DOHH2 (cell line): ENCODE measurements around the gene MSRB3.

Source experiments
- H3F3A ChIP-seq: fragments of 200-600 bp; sonication (generic), shearing (Covaris generic); 2 replicates; pipeline ENCODE4 v1.6.0; 2016; ENCODE audit warnings: antibody characterized with exemption, mild to moderate bottlenecking; ENCODE audit not compliant: control insufficient read depth, insufficient read depth
- H3K27ac ChIP-seq: fragments of 200-600 bp; sonication (generic); 2 replicates; pipeline ENCODE4 v1.5.1; 2014; ENCODE audit warnings: low read depth, mild to moderate bottlenecking, low read length, moderate library complexity
- H3K27me3 ChIP-seq: fragments of 200-600 bp; sonication (generic); 2 replicates; pipeline ENCODE4 v1.6.1; 2014; ENCODE audit warnings: mild to moderate bottlenecking, low read length, mixed read lengths; ENCODE audit not compliant: control insufficient read depth
- H3K36me3 ChIP-seq: fragments of 200-600 bp; sonication (generic); 2 replicates; pipeline ENCODE4 v1.6.1; 2014; ENCODE audit warnings: mild to moderate bottlenecking, low read length, moderate library complexity, mixed read lengths; ENCODE audit not compliant: control insufficient read depth
- H3K4me1 ChIP-seq: fragments of 200-600 bp; sonication (generic); 2 replicates; pipeline ENCODE4 v1.6.1; 2014; ENCODE audit warnings: mild to moderate bottlenecking, low read length, mixed read lengths; ENCODE audit not compliant: control insufficient read depth
- H3K4me2 ChIP-seq: fragments of 200-600 bp; sonication (generic); 2 replicates; pipeline ENCODE4 v1.6.0; 2014; ENCODE audit warnings: mild to moderate bottlenecking, low read length, moderate library complexity
- H3K4me3 ChIP-seq: fragments of 200-600 bp; sonication (generic); 2 replicates; pipeline ENCODE4 v1.5.1; 2014; ENCODE audit warnings: mild to moderate bottlenecking, low read length, mixed read lengths
- H3K79me2 ChIP-seq: fragments of 200-600 bp; sonication (generic); 2 replicates; pipeline ENCODE4 v1.6.1; 2014; ENCODE audit warnings: mild to moderate bottlenecking, low read length, mixed read lengths; ENCODE audit not compliant: control insufficient read depth
- H3K9me2 ChIP-seq: fragments of 200-600 bp; sonication (generic); replicated peaks from 2 replicates; pipeline ENCODE4 v1.6.1; 2014; ENCODE audit warnings: mild to moderate bottlenecking, low read length, mixed read lengths; ENCODE audit not compliant: control insufficient read depth
- H3K9me3 ChIP-seq: fragments of 200-600 bp; sonication (generic); 2 replicates; pipeline ENCODE4 v1.6.1; 2014; ENCODE audit warnings: antibody characterized with exemption, low read length, mixed read lengths; ENCODE audit not compliant: control insufficient read depth, insufficient read depth
- H4K20me1 ChIP-seq: fragments of 200-600 bp; sonication (generic); 2 replicates; pipeline ENCODE4 v1.6.0; 2014; ENCODE audit warnings: low read depth, mild to moderate bottlenecking, antibody characterized with exemption, low read length, moderate library complexity; ENCODE audit not compliant: control insufficient read depth, insufficient read depth
- CTCF ChIP-seq: fragments of 200-600 bp; sonication (generic); IDR thresholded peaks from one replicate; pipeline ENCODE4 v1.5.1; 2014; ENCODE audit warnings: antibody characterized with exemption, mild to moderate bottlenecking, low read depth, low read length; ENCODE audit not compliant: poor library complexity, severe bottlenecking
- EZH2phosphoT487 ChIP-seq: fragments of 200-600 bp; sonication (generic); IDR thresholded peaks from 2 replicates; pipeline ENCODE4 v1.6.1; 2017; ENCODE audit warnings: borderline replicate concordance, mild to moderate bottlenecking, antibody characterized with exemption, low read length, moderate library complexity, mixed read lengths

MSRB3 gene

GRCh38 chr12:65339161-65339560, 60.7 kb downstream of the MSRB3 start:
- H3K27ac ChIP-seq = no peak overlapping the region
- no peaks in the 10 kb centered on the region for H3K36me3 ChIP-seq
- no peaks in the 10 kb centered on the region for H3F3A ChIP-seq
- TF ChIP-seq CTCF (no peak), EZH2phosphoT487 (no peak)
- H3K9me3 ChIP-seq = no peaks in the 10 kb centered on the region
- no peaks in the 10 kb centered on the region for H3K9me2 ChIP-seq
- no peak overlapping the region for H3K4me3 ChIP-seq
- no peak overlapping the region for H3K4me2 ChIP-seq
- H4K20me1 ChIP-seq = no peaks in the 10 kb centered on the region
- H3K4me1 ChIP-seq = no peaks in the 10 kb centered on the region
- no peaks in the 10 kb centered on the region for H3K79me2 ChIP-seq
- H3K27me3 ChIP-seq = no peaks in the 10 kb centered on the region

GRCh38 chr12:65343230-65343629, 64.7 kb downstream of the MSRB3 start:
- TF ChIP-seq CTCF = no peak

GRCh38 chr12:65343801-65344200, 65.3 kb downstream of the MSRB3 start:
- Histone ChIP-seq H3K27ac (no peak overlapping the region), H3K9me2 (no peaks in the 10 kb centered on the region)

More at GRCh38 chr12:65343230-65343629, 64.7 kb downstream of the MSRB3 start:
- Histone ChIP-seq H3F3A (no peaks in the 10 kb centered on the region), H3K9me2 (no peaks in the 10 kb centered on the region), H4K20me1 (no peaks in the 10 kb centered on the region), H3K27ac (no peak overlapping the region), H3K4me1 (no peaks in the 10 kb centered on the region), H3K36me3 (no peaks in the 10 kb centered on the region), H3K9me3 (no peaks in the 10 kb centered on the region), H3K4me2 (no peak overlapping the region), H3K4me3 (no peak overlapping the region), H3K79me2 (no peaks in the 10 kb centered on the region), H3K27me3 (no peaks in the 10 kb centered on the region)

GRCh38 chr12:65355461-65355860, 77.0 kb downstream of the MSRB3 start:
- TF ChIP-seq CTCF (no peak), EZH2phosphoT487 (no peak)

More at GRCh38 chr12:65343801-65344200, 65.3 kb downstream of the MSRB3 start:
- H3K9me3 ChIP-seq = no peaks in the 10 kb centered on the region
- no peak overlapping the region for H3K4me3 ChIP-seq
- H4K20me1 ChIP-seq = no peaks in the 10 kb centered on the region
- no peaks in the 10 kb centered on the region for H3K27me3 ChIP-seq
- H3K36me3 ChIP-seq = no peaks in the 10 kb centered on the region
- H3K4me2 ChIP-seq = no peak overlapping the region
- no peaks in the 10 kb centered on the region for H3K79me2 ChIP-seq
- TF ChIP-seq EZH2phosphoT487 = no peak
- no peaks in the 10 kb centered on the region for H3F3A ChIP-seq
- no peaks in the 10 kb centered on the region for H3K4me1 ChIP-seq

More at GRCh38 chr12:65355461-65355860, 77.0 kb downstream of the MSRB3 start:
- Histone ChIP-seq H3F3A (no peaks in the 10 kb centered on the region), H3K4me3 (no peak overlapping the region), H3K79me2 (no peaks in the 10 kb centered on the region), H4K20me1 (no peaks in the 10 kb centered on the region), H3K9me3 (no peaks in the 10 kb centered on the region), H3K9me2 (no peaks in the 10 kb centered on the region), H3K4me1 (no peaks in the 10 kb centered on the region), H3K27me3 (no peaks in the 10 kb centered on the region), H3K4me2 (no peak overlapping the region), H3K36me3 (no peaks in the 10 kb centered on the region), H3K27ac (no peak overlapping the region)
